NCI-H1694 treated with DMSO at 0.1 percent for 48 hours (cell line): ENCODE measurements around the gene SLC10A2.
"Not testable (repeated sequence)": the region's sequence is repeated elsewhere in the genome, so short reads cannot be mapped to it uniquely, and the experiment has no call there.

ENCODE experiments used
- DNase-seq: peaks from one replicate; lab custom pipeline; 2025; lab: John Stamatoyannopoulos, UW

The SLC10A2 gene, protein sequence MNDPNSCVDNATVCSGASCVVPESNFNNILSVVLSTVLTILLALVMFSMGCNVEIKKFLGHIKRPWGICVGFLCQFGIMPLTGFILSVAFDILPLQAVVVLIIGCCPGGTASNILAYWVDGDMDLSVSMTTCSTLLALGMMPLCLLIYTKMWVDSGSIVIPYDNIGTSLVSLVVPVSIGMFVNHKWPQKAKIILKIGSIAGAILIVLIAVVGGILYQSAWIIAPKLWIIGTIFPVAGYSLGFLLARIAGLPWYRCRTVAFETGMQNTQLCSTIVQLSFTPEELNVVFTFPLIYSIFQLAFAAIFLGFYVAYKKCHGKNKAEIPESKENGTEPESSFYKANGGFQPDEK

DNA sequence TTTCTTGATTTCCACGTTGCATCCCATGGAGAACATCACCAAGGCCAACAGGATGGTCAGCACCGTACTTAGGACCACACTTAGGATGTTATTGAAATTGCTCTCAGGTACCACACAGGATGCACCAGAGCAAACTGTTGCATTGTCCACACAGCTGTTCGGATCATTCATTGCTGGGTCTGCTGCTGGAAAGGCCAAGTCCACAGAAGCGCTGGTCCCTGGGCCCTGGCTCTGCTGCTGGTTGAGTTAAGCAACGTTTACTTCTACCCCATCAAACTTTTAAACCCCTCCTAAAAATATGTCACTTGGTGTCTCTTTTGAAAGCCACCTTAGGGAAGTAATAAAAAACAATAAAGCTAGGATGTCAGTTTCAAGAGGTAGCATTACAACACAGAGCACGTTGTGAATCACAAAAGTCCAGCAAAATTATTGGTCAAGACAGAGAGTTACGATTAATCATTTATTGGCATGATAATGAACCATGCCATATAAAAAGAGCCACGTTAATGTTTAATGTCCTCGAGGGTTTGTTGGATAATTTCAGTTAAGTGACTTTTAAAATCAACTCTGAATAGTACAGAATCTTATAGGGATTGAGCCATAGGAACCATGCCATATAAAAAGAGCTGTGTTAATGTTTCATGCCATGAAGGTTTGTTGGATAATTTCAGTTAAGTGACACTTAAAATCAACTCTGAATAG is at the start of gene SLC10A2:
Gene SLC10A2, minus strand, starts transcription at position 339 of the 702 bp plus-strand sequence. Its CDS starts 168 bp downstream, at position 171.
- DNase-seq, result no peak

DNA sequence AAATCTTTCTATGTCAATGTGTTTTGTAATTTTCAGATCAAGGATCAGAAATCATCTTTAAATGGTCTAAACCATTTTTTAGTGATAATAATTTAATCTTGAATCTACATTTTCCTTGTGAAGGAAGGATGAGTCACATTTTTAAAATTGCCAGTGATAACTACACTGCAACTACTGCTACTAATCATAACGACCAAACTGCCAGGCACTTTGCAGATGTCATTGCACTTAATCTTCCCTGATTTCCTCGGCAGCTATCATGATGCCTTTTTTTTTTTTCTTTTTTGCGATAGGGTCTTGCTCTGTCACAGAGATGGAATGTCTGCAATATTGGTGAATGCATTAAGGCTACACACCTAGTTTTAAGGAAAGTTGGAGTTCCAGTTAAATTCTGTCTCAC is 41.4 kb upstream of the SLC10A2 start:
- DNase-seq, result no peak

DNA sequence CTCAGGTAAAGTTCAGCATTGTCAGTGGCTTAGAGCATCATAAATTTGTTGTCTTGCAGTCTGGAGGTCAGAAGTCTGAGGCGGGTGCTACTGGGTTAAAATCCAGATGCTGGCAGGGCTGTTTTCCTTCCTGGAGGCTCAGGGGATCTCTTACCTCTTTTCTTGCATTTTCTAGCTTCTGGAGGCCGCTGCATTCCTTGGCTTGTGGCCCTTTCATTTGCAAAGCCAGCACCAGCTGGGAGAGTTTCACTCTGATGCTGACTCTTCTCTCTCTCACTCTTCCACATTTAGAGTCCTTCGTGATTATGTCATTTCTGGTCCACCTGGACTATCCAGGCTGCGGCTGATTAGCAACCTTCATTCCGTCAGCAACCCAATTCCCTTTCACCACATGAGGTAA is 38.1 kb upstream of the SLC10A2 start:
- no peak for DNase-seq

DNA sequence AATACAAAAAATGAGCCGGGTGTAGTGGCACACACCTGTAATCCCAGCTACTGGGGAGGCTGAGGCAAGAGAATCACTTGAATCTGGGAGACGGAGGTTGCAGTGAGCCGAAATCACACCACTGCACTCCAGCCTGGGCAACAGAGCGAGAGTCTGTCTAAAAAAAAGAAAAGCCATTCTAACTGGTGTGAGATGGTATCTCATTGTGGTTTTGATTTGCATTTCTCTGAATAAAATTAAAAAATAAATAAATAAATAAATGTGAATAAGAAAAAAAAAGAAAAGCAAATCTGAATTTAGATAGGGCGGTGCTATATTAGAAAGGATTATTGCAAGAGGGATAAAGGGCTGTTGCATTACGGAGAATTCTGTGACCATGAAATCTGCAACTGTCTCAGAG is 37.2 kb upstream of the SLC10A2 start:
- DNase-seq, result not testable (repeated sequence)

DNA sequence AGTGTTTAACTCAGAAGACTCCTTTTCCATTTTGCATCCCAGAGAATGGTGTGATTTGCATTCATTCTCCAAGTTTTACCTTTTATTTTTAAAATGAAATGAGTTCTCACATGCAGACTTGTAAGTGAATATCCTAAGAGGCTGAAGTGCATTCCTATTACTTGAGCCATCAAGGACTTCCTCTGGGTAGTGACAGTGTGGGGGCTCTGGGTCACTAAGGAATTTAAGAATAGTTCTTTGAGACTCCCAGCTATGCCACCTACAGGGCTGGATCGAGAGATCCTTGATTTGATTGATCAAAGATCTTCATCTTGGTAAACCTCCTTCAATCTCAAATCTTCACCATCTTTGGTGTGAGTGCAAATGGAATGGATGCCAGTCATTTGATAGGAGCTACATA is 36.3 kb upstream of the SLC10A2 start:
- DNase-seq, result no peak

DNA sequence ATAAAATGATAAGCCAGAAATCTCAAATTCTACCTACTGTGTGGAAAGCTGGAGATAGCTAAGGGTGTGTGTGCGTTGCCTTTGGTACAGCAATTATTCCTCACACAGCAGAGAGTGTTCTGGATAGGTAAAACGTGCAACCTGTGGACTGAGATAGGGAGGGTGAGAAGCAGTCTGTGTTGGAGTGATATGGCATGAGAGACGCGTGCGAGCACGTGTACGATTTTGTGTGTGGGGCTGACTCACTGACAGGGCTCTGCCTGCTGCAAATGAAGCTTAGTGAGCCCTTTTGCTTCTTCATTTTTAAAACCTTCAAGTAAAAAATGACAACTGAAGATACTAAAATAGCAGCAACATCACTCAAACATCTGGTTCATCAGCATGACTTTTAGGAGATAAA is 35.7 kb upstream of the SLC10A2 start:
- no peak for DNase-seq

DNA sequence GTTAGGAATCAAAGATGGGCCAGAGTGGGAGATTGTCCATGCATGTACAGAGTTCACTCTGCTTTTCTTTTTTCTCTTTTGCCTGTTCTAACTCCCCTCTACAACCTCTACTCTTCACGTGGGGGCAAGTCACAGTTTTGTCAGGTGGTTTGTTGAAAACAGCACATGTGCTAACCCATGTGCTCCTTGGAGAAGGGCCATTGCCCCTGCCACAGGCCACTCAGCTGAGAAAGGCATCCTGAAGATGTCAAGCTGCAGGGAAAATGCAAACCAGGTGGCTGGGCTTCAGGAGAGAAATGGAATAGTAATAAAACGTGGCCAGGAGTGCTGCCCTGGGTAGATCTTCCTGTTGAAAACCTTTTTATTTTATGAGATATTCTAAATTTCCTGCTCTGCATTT is 35.3 kb upstream of the SLC10A2 start:
- DNase-seq, result no peak

DNA sequence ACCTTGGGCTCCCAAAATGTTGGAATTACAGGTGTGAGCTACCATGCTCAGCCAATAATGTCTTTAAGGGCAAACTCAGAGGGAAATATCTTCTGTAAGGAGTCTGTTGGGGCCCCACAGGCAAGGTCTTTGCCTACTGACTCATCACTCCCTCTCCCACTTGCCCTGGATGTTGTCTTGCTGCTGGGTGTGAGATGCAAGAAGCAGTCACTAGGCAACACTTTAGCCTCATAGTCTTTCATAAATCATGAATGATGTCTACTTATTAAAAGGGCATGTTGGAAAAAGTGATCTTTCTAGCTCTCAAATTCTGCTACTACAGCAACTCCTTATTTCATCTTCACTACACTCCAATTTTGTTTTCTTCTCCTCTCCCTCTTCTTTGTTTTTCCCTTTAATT is 34.6 kb upstream of the SLC10A2 start:
- no peak for DNase-seq

DNA sequence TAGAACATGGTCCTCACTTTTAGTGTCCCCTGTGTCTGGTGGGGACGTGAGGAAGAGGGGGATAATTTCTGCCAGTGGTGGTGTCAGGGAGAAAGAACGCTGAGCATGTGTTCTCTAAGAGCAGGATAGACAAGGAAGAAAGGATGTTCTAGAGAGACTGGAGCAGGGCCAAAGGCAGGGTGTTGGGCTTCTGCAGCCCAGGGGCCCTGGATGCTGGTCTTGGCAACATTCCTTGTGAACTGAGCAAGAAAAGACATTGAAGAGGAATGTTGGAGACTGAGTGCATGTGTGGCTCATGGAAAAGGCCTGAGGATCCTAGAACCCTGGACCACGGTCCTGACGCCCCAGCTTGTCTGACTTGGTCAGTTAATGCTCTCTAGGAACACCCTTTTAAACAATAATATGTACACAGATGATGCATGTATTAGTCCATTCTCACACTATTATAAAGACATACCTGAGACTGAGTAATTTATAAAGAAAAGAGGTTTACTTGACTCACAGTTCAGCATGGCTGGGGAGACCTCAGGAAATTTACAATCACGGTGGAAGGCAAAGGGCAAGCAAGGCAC is 33.6 kb upstream of the SLC10A2 start:
- no peak for DNase-seq

DNA sequence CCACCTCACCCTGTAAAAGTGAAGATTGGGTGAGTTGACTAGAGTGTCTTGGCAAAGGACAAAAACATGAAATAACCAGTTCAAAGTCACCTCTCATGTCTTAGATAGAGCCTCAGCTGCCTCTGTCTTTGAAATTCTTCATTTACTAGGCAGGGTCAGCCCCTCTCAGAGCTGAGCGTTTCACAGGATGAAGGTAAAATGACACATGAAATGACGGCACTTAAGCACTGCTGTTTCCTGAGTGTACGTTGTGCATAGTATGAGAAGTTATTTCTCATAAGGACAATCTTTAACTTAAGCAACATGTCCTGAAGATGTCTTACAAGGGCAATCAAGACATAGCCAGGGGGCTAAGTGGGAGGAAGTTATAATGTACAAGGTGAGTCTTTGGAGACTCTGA is 32.3 kb upstream of the SLC10A2 start:
- no peak for DNase-seq

DNA sequence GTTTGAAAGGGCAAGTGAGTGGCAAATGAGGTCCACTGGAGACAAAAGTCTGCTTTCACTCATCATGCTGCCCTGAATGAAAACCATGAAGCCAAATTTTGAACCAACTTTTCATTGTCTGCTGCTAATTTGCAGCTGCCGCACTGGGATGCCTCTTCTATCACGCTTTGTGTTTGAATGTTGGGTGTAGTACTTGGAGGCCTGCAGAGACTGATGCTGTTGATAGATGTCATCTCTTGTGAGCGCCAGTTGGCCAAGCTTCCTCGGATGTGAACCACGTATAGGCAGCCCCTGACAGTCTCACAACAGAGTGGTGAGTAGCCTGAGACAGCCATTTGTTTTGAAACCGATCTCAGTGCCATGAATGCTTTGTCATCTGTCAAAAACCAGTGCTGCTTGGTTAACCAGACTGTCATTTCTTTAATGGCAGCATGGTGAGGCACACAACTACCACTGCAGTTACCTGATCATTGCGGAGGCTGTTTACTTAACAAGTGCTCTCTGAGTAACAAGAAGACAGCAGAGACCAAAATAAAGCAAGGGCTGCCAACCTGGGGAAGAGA is 31.2 kb upstream of the SLC10A2 start:
- no peak for DNase-seq

DNA sequence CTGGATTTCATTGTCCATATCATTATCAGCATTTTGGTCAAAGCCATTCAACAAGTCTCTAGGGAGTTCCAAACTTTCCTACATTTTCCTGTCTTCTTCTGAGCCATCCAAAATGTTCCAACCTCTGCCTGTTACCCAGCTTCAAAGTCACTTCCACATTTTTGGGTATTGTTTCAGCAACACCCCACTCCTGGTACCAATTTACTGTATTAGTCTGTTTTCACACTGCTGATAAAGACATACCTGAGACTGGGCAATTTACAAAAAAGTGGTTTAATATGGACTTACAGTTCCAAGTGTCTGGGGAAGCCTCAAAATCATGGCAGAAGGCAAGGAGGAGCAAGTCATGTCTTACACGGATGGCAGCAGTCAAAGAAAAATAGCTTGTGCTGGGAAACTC is 27.4 kb upstream of the SLC10A2 start:
- DNase-seq, result not testable (repeated sequence)

DNA sequence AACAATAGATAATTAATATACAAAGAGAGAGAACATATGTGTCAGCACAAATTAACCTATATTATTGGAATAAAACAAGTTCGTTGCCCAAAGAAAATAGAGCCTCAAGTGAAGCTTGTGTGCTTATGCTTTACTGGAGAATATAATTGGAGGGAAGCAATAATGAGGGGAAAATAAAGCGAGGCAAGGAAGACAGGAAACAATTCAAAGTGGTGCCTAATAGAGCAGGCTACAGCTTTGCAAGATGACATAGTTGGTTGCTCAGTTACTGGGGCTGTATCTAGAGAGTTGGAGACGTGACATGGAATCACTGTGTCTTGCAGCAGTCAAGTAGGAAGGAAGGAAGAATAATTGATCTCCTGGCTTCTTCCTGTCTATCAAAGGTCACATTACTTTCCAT is 21.1 kb upstream of the SLC10A2 start:
- DNase-seq, result no peak

DNA sequence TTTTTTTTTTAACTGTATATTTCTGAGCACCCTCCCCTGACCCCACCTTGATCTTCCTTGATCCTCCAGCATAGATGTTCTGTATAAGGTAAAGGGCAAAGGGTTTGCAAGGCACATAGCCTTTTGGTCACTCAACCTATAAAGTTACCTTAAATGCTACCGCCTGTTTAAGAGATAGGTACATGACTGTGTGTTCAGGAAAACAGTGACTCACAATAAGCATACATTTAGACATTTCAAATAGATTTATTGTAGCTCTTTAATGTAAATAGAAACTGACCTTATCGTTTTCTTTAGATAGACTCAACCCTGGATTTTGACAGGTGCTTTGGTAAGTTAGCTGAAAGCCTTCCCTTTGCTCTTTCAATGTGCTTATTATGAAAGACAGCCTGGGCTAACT is 15.2 kb upstream of the SLC10A2 start:
- DNase-seq, result no peak

DNA sequence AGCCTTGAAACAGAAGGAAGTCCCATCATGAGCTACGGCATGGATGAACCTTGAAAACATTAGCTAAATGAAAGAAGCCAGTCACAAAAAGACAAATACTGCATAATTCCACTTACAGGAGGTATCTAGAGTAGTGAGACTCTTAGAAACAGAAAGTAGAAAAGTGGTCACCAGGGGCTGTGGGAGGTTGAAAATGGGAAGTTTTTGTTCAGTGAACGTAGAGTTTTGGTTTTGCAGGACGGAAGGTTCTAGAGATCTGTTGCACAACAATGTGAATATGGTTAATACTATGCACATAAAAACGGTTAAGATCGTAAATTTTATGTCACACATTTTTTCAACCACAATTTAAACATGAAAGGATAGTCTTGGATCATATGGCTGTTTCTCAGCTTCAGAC is 11.9 kb upstream of the SLC10A2 start:
- no peak for DNase-seq

DNA sequence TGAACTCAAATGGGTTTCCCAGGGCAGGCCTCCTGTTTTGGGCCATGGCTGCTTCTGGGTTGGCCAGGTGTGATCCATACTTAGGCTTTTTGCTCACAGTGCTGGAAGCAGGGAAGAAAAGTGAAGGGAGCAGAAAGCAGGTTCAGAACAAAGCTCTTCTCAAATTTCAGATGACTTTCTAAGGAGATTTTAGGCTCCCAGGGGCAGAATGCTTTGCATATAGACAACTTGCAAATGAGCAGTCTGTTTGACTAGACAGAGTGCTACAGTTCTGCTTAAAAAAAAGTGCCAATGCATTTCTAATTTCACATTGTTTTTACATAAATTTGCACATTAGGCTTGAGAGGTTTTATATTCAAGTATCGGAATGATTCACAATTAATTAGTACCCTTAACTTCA is 2.6 kb upstream of the SLC10A2 start:
- DNase-seq, result no peak

DNA sequence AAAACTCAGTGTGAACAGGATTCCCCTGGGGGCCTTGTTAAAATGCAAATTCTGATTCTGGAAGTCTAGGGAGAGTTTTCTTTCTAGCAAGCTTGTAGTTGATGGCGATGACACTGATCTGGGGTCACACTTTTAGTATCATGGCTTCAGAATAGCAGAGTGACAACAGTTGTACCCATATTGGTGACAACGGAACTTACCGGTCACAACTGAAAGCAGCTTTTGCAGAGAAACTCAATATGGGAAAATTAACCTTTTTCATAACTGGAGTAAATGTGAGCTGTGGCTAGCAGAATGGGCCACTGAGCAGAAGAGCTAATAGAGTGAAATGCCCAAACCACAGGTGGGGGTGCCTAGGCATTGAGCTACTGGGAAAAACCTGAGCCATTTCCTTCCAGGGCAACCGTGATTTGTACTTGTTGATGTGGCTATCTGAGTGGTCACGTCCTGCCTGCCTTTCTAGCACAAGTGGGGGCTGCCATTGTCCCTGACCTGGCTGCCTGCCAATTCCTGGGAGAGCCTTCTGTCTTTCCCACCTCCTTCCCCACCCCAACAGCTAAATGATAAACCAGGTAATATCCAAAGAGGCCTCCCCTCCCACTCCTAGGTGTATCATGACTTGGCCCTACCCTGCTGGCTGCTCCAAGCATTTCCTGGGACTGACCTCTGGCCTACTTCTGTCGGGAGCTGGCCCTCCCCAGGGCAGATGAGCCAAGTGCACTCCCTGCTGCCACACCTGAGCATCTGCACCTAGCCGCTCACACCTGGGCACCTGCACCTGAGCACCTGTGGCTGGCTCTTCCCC is 1.7 kb upstream of the SLC10A2 start:
- DNase-seq, result no peak

DNA sequence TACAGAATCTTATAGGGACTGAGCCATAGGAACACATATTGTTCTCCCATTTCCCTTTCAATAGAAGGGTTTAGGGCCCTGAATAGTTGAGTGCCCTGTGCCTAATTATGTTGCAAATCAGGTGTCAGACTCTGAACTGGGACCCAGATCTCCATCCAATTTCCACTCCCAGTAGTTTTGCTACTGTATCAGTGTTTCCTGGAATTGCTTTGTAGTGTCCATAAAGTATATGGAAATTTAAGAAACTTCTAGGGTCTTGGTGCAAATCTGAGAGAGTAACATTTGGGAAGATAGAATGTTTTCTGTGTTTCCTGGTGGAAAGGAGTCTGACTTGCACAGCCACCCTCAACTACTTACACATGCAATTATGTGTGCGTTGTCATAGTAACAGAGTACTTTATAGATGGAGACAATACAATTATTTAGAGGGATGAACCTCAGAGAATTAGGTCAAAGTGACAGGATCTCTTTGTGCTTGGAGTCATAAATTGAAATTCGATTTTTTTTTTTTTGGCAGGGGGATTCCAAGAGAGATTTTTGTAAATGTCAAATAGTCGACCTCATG is 646 bp upstream of the SLC10A2 start:
- DNase-seq, result no peak

DNA sequence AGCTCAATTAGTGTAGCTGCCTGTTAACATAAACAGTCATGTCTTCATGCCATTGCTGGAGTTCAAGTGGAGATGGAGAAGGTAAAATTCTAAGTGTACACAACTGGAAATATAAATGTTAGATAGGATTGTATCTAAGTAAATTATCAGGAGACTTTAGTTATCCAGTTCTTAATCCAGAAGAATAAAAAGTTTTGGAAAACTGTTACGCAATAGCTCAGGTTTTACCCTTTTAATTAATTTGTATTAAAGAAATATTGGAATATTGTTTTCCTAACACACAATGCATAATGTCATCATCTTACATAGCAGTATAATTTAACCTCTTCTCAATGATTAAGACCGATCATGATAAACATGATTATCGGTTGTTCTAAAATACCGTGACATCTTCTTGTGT is 2.8 kb downstream of the SLC10A2 start:
- DNase-seq, result no peak

DNA sequence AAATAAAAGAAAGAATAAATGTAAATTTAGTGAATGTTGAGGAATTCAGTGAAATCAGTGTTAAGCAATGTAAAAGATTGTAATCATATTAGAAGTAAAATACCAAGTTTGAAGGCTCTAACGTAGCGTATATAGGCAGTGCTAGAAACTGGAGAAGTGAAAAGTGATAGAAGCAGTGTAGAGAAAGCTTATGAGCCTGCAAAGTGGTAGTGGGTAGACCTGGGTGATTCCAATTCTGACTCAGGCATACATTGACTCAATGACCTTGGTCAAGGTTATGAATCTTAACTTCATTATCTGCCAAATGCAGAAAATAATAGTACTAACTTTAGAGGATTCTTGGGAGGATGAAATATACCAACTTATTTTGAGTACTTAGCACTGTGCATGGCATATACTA is 4.1 kb downstream of the SLC10A2 start:
- no peak for DNase-seq

DNA sequence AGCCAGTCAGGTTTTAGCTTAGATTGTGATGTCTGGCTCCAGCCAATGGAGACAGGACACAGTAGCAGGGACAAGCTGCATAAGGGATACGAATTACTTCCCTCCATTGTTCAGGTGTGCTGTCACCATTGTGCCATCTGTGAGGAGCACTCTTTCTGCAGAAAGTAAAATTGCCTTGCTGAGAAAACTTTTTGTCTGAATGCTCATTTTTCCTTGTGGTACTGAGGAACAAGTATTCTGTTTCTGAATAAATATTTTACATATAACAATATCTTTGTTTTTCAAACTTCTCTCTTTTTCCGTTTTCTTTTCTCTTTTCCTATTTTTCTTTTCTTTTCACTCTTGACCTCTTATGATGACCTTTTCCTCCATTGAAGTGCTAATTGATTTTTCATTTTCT is 10.2 kb downstream of the SLC10A2 start:
- no peak for DNase-seq

DNA sequence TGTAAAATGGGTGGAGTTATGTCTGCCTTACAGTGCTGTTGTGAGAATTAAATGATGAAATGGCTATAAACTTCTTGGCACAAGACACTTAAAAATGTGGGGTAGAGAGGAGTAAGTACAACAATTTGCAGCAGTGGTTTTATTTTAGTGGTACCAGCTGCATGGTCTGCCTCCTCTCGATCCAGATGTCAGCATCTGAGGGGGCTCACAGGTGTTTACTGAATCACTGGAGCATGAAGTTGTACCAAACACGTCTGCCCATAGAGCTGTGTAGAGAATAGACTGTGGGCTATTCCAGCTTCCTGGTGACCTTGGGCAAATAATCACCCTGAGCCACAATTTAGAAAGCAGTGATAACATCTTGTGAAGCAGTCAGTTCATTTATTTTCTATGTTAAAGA is 11.1 kb downstream of the SLC10A2 start:
- DNase-seq, result no peak
